Panc1 (cell line): ENCODE data around the gene LIPC.

Source experiments
- CTCF ChIP-seq: fragments of 450-650 bp; IDR thresholded peaks from 2 replicates; pipeline ENCODE4 v1.5.1; 2017; ENCODE audit warnings: mild to moderate bottlenecking
- SIN3A ChIP-seq: IDR thresholded peaks from 2 replicates; pipeline ENCODE4 v1.6.1; 2012; ENCODE audit warnings: low read depth, mild to moderate bottlenecking, low read length, moderate library complexity, borderline replicate concordance; ENCODE audit not compliant: insufficient read depth
- TCF7L2 ChIP-seq: IDR thresholded peaks from 2 replicates; pipeline ENCODE4 v1.6.1; 2011; ENCODE audit warnings: mild to moderate bottlenecking, low read depth, low read length, inconsistent platforms
- TF ChIP-seq, protein P1 (sequence below), 2 experiments: IDR thresholded peaks; 2 replicates each; pipeline ENCODE4 v1.6.1; 2011 to 2012; ENCODE audit warnings: low read depth in 2 of 2, control low read depth in 1 of 2, low read length in 1 of 2, mild to moderate bottlenecking in 1 of 2, moderate library complexity in 1 of 2; ENCODE audit not compliant: insufficient read depth in 1 of 2

- TF ChIP-seq CTCF: no peak
- TF ChIP-seq, protein P1, sequence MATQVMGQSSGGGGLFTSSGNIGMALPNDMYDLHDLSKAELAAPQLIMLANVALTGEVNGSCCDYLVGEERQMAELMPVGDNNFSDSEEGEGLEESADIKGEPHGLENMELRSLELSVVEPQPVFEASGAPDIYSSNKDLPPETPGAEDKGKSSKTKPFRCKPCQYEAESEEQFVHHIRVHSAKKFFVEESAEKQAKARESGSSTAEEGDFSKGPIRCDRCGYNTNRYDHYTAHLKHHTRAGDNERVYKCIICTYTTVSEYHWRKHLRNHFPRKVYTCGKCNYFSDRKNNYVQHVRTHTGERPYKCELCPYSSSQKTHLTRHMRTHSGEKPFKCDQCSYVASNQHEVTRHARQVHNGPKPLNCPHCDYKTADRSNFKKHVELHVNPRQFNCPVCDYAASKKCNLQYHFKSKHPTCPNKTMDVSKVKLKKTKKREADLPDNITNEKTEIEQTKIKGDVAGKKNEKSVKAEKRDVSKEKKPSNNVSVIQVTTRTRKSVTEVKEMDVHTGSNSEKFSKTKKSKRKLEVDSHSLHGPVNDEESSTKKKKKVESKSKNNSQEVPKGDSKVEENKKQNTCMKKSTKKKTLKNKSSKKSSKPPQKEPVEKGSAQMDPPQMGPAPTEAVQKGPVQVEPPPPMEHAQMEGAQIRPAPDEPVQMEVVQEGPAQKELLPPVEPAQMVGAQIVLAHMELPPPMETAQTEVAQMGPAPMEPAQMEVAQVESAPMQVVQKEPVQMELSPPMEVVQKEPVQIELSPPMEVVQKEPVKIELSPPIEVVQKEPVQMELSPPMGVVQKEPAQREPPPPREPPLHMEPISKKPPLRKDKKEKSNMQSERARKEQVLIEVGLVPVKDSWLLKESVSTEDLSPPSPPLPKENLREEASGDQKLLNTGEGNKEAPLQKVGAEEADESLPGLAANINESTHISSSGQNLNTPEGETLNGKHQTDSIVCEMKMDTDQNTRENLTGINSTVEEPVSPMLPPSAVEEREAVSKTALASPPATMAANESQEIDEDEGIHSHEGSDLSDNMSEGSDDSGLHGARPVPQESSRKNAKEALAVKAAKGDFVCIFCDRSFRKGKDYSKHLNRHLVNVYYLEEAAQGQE (IDR thresholded peaks at IDR 0.05; ENCODE audit: insufficient read depth in 1 of 2, low read depth in 2 of 2, low read length in 1 of 2): no peak
- no peak for TF ChIP-seq SIN3A
- no peak for TF ChIP-seq TCF7L2
Measured at GRCh38 chr15:58420579-58421043, 11.2 kb upstream of the LIPC start.
